ENCODE measurements around the gene CARD11. TPM values are rescaled to one million over a fixed set of nuclear protein-coding genes. Genes with fewer than 3 reads are reported as not detected.
"Not testable (repeated sequence)": the region's sequence is repeated elsewhere in the genome, so short reads cannot be mapped to it uniquely, and the experiment has no call there.

The CARD11 gene
- total RNA-seq, 4 donors from 2014 or later: 0.26 to 2.0 (median 0.70) TPM

DNA sequence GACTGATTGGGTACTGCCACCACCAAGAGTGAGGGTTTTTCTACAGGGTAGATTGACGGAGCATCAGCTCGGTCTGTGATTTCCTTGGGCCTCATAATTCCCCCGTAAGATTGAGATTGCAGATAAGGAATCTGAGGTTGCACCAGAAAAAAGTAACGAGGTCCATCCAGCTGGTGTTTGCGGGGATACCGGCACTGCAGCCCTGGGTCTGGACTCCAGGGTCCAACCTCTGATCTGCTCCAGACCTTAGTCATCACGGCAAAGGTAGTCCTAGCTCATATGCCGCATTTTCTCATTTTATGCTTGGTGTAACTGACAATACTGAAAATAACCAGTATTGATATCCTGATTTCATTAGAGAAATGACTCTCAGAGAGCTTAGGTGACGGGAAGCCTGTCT is 3.9 kb downstream of the CARD11 start:
- peaks cover 0 to 27% (median 13%) of the 10 kb centered on the region in 4 donors for H3K27me3 ChIP-seq
- peaks cover 0 to 9% (median 6%) of the 10 kb centered on the region in 4 donors for H3K4me1 ChIP-seq
- no peak overlapping the region for H3K4me3 ChIP-seq
- no peak for DNase-seq (ENCODE audit: extremely low spot score)
- H3K36me3 ChIP-seq: no peaks in the 10 kb centered on the region
- no peaks in the 10 kb centered on the region for H3K9me3 ChIP-seq
- H3K27ac ChIP-seq (replicated peaks in 1 of 4): no peak overlapping the region
- WGBS: 95% methylated on average over 9 of the region's 9 CpGs
- intact Hi-C loops (cut with DNase I): no loop called here
- TF ChIP-seq CTCF (IDR thresholded peaks at IDR 0.05) (no peak), POLR2AphosphoS5 (IDR thresholded peaks at IDR 0.05) (no peak), POLR2A (IDR thresholded peaks at IDR 0.05; ENCODE audit: low read depth) (no peak), EP300 (IDR thresholded peaks at IDR 0.05) (no peak)

GRCh38 chr7:3038011-3038410 is 5.7 kb downstream of the CARD11 start:
- intact Hi-C loops (cut with DNase I): not testable (repeated sequence)
- 92% methylated on average over 6 of the region's 7 CpGs for WGBS

DNA sequence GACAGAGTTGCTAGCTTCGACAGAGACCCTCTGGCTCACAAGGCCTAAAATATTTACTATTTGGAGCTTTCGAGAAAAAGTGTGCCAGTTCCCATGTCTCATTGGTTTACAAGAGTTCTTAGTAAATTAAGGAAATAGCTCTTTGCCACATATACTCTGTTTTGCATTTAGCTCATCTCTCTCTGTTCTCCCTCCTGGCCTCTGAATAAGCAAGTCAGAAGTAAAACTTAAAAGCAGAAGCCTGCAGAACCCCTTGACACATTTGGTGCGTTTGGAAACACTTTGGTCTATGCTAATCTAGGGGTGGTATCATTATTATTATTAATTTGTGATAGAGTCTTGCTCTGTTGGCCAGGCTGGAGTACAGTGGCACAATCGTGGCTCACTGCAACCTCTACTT is 6.4 kb downstream of the CARD11 start:
- no peak overlapping the region for H3K4me3 ChIP-seq
- H3K27me3 ChIP-seq: peaks cover 0 to 3% (median 0%) of the 10 kb centered on the region in 4 donors
- WGBS: 75% methylated on average over 4 of the region's 4 CpGs
- H3K9me3 ChIP-seq: no peaks in the 10 kb centered on the region
- no peak overlapping the region for H3K27ac ChIP-seq (replicated peaks in 1 of 4)
- intact Hi-C loops (cut with DNase I): no loop called here
- TF ChIP-seq EP300 (IDR thresholded peaks at IDR 0.05): no peak
- TF ChIP-seq POLR2A (IDR thresholded peaks at IDR 0.05; ENCODE audit: low read depth): no peak
- TF ChIP-seq POLR2AphosphoS5 (IDR thresholded peaks at IDR 0.05): no peak
- no peak for TF ChIP-seq CTCF (IDR thresholded peaks at IDR 0.05)
- H3K36me3 ChIP-seq: no peaks in the 10 kb centered on the region
- DNase-seq (ENCODE audit: extremely low spot score): no peak
- H3K4me1 ChIP-seq: no peaks in the 10 kb centered on the region

More at GRCh38 chr7:3038011-3038410, 5.7 kb downstream of the CARD11 start:
- DNase-seq (ENCODE audit: extremely low spot score); H3K27ac ChIP-seq (replicated peaks in 1 of 4); H3K4me3 ChIP-seq; H3K4me1 ChIP-seq; H3K9me3 ChIP-seq; H3K36me3 ChIP-seq: not testable (repeated sequence)
- peaks cover 0 to 11% (median 4%) of the 10 kb centered on the region in 4 donors for H3K27me3 ChIP-seq

- peaks cover 0 to 8% (median 0%) of the 10 kb centered on the region in 4 donors for H3K27me3 ChIP-seq
- intact Hi-C loops (cut with DNase I): no loop called here
- no peak overlapping the region for H3K4me3 ChIP-seq
- WGBS: 93% methylated on average over 13 of the region's 26 CpGs
- no peak for DNase-seq (ENCODE audit: extremely low spot score)
- H3K27ac ChIP-seq (replicated peaks in 1 of 4): no peak overlapping the region
- no peaks in the 10 kb centered on the region for H3K36me3 ChIP-seq
- H3K9me3 ChIP-seq: no peaks in the 10 kb centered on the region
- no peak for TF ChIP-seq POLR2A (IDR thresholded peaks at IDR 0.05; ENCODE audit: low read depth)
- TF ChIP-seq CTCF (IDR thresholded peaks at IDR 0.05): no peak
- TF ChIP-seq POLR2AphosphoS5 (IDR thresholded peaks at IDR 0.05): no peak
- TF ChIP-seq EP300 (IDR thresholded peaks at IDR 0.05): no peak
- H3K4me1 ChIP-seq: no peaks in the 10 kb centered on the region
Observed at GRCh38 chr7:3034591-3035150, 9.0 kb downstream of the CARD11 start.

GRCh38 chr7:3033581-3033980 is 10.1 kb downstream of the CARD11 start:
- intact Hi-C loops (cut with DNase I): no loop called here
- Histone ChIP-seq H3K9me3 (no peaks in the 10 kb centered on the region), H3K4me3 (no peak overlapping the region), H3K27me3 (peaks cover 0 to 8% (median 0%) of the 10 kb centered on the region in 4 donors), H3K27ac (replicated peaks in 1 of 4) (no peak overlapping the region), H3K36me3 (no peaks in the 10 kb centered on the region), H3K4me1 (peaks cover 0 to 2% (median 0%) of the 10 kb centered on the region in 4 donors)
- TF ChIP-seq EP300 (IDR thresholded peaks at IDR 0.05) (no peak), CTCF (IDR thresholded peaks at IDR 0.05) (no peak), POLR2AphosphoS5 (IDR thresholded peaks at IDR 0.05) (no peak), POLR2A (IDR thresholded peaks at IDR 0.05; ENCODE audit: low read depth) (no peak)
- WGBS: 66% methylated on average over 12 of the region's 12 CpGs
- no peak for DNase-seq (ENCODE audit: extremely low spot score)

Data from esophagus muscularis mucosa (tissue), 4 donors.